ENCODE results near the gene SSRP1.

SSRP1 gene

GRCh38 chr11:57320067-57320718 is 15.5 kb downstream of the SSRP1 start:
- no peak overlapping the region for H3K27ac ChIP-seq (ENCODE audit: low read length)
- H4K20me1 ChIP-seq (ENCODE audit: insufficient read depth, low read length), result no peaks in the 10 kb centered on the region
- DNase-seq, result no peak
- no peak overlapping the region for H3K4me2 ChIP-seq (ENCODE audit: low read depth, low read length)
- TF ChIP-seq EZH2 (optimal IDR thresholded peaks at IDR 0.05; ENCODE audit: low read depth, low read length) (no peak), CTCF (IDR thresholded peaks at IDR 0.05; ENCODE audit: low read length) (no peak), EZH2phosphoT487 (IDR thresholded peaks at IDR 0.05; ENCODE audit: low read length) (no peak)
- no peaks in the 10 kb centered on the region for H3K9me3 ChIP-seq (replicated peaks; ENCODE audit: insufficient read depth, low read length)
- H3K4me1 ChIP-seq (ENCODE audit: low read length), result no peaks in the 10 kb centered on the region
- H3F3A ChIP-seq (ENCODE audit: insufficient read depth, low read length), result peaks cover 1% of the 10 kb centered on the region
- H3K9ac ChIP-seq (ENCODE audit: low read length), result no peak overlapping the region
- H2AFZ ChIP-seq (ENCODE audit: low read length), result no peak overlapping the region
- H3K79me2 ChIP-seq (ENCODE audit: low read length), result no peaks in the 10 kb centered on the region
- no peak overlapping the region for H3K4me3 ChIP-seq (ENCODE audit: low read length)
- H3K27me3 ChIP-seq (replicated peaks; ENCODE audit: insufficient read depth, low read length), result no peaks in the 10 kb centered on the region
- H3K9me2 ChIP-seq (replicated peaks; ENCODE audit: insufficient read depth, low read length), result no peaks in the 10 kb centered on the region
- no peaks in the 10 kb centered on the region for H3K36me3 ChIP-seq (replicated peaks; ENCODE audit: insufficient read depth, low read length)

GRCh38 chr11:57318178-57318577 is 17.5 kb downstream of the SSRP1 start:
- Histone ChIP-seq H3K27me3 (replicated peaks; ENCODE audit: insufficient read depth, low read length) (no peaks in the 10 kb centered on the region), H3K27ac (ENCODE audit: low read length) (no peak overlapping the region), H3K9me2 (replicated peaks; ENCODE audit: insufficient read depth, low read length) (no peaks in the 10 kb centered on the region), H3K36me3 (replicated peaks; ENCODE audit: insufficient read depth, low read length) (no peaks in the 10 kb centered on the region), H3K9ac (ENCODE audit: low read length) (no peak overlapping the region), H4K20me1 (ENCODE audit: insufficient read depth, low read length) (no peaks in the 10 kb centered on the region), H2AFZ (ENCODE audit: low read length) (no peak overlapping the region), H3F3A (ENCODE audit: insufficient read depth, low read length) (no peaks in the 10 kb centered on the region), H3K4me2 (ENCODE audit: low read depth, low read length) (no peak overlapping the region), H3K79me2 (ENCODE audit: low read length) (no peaks in the 10 kb centered on the region), H3K4me1 (ENCODE audit: low read length) (no peaks in the 10 kb centered on the region), H3K4me3 (ENCODE audit: low read length) (no peak overlapping the region), H3K9me3 (replicated peaks; ENCODE audit: insufficient read depth, low read length) (no peaks in the 10 kb centered on the region)
- TF ChIP-seq EZH2 (optimal IDR thresholded peaks at IDR 0.05; ENCODE audit: low read depth, low read length) (no peak), EZH2phosphoT487 (IDR thresholded peaks at IDR 0.05; ENCODE audit: low read length) (no peak), CTCF (IDR thresholded peaks at IDR 0.05; ENCODE audit: low read length) (no peak)
- DNase-seq, result no peak

- Histone ChIP-seq H3K79me2 (ENCODE audit: low read length) (no peaks in the 10 kb centered on the region), H3K27me3 (replicated peaks; ENCODE audit: insufficient read depth, low read length) (no peaks in the 10 kb centered on the region), H3K4me2 (ENCODE audit: low read depth, low read length) (no peak overlapping the region), H3K27ac (ENCODE audit: low read length) (no peak overlapping the region), H3K9me2 (replicated peaks; ENCODE audit: insufficient read depth, low read length) (no peaks in the 10 kb centered on the region), H3F3A (ENCODE audit: insufficient read depth, low read length) (no peaks in the 10 kb centered on the region), H3K9ac (ENCODE audit: low read length) (no peak overlapping the region), H3K36me3 (replicated peaks; ENCODE audit: insufficient read depth, low read length) (no peaks in the 10 kb centered on the region), H3K4me1 (ENCODE audit: low read length) (no peaks in the 10 kb centered on the region), H3K4me3 (ENCODE audit: low read length) (no peak overlapping the region), H2AFZ (ENCODE audit: low read length) (no peak overlapping the region), H4K20me1 (ENCODE audit: insufficient read depth, low read length) (no peaks in the 10 kb centered on the region), H3K9me3 (replicated peaks; ENCODE audit: insufficient read depth, low read length) (no peaks in the 10 kb centered on the region)
- no peak for DNase-seq
- TF ChIP-seq CTCF (IDR thresholded peaks at IDR 0.05; ENCODE audit: low read length), result no peak
- no peak for TF ChIP-seq EZH2phosphoT487 (IDR thresholded peaks at IDR 0.05; ENCODE audit: low read length)
- no peak for TF ChIP-seq EZH2 (optimal IDR thresholded peaks at IDR 0.05; ENCODE audit: low read depth, low read length)
These were observed 19.7 kb downstream of the SSRP1 start for GRCh38 chr11:57316017-57316416.

Data from MM.1S (cell line).